Measurements from ENCODE around the gene NKD1.

DNA sequence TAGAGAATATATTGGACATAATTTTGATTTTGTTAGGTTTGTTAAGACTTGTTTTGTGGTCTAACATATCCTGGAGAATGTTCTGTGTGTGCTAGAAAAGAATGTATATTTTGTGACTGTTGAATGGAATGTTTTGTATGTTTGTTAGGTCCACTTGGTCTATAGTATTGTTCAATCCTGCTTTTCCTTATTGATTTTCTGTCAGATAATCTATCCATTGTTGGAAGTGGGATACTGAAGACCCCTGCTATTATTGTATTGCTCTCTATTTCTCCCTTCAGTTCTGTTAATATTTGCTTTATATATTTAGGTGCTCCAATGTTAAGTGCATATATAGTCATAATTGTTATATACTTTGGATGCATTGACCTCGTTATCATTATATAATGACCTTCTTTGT is 33.0 kb upstream of the NKD1 start:
- no peak for TF ChIP-seq POLR2A (IDR thresholded peaks at IDR 0.05)
- TF ChIP-seq, protein P1, sequence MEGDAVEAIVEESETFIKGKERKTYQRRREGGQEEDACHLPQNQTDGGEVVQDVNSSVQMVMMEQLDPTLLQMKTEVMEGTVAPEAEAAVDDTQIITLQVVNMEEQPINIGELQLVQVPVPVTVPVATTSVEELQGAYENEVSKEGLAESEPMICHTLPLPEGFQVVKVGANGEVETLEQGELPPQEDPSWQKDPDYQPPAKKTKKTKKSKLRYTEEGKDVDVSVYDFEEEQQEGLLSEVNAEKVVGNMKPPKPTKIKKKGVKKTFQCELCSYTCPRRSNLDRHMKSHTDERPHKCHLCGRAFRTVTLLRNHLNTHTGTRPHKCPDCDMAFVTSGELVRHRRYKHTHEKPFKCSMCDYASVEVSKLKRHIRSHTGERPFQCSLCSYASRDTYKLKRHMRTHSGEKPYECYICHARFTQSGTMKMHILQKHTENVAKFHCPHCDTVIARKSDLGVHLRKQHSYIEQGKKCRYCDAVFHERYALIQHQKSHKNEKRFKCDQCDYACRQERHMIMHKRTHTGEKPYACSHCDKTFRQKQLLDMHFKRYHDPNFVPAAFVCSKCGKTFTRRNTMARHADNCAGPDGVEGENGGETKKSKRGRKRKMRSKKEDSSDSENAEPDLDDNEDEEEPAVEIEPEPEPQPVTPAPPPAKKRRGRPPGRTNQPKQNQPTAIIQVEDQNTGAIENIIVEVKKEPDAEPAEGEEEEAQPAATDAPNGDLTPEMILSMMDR (IDR thresholded peaks at IDR 0.05) = no peak

All from breast epithelium (tissue), 3 donors.